KG1 (cell line): ENCODE measurements around the gene SPDEF.

Source experiments
- DNase-seq: peaks from one replicate; lab custom pipeline; 2025; lab: John Stamatoyannopoulos, UW

SPDEF gene

GRCh38 chr6:34527751-34528670, 28.1 kb downstream of the SPDEF start:
- no peak for DNase-seq

- peak; percentile 84 for DNase-seq
Measured at GRCh38 chr6:34526992-34527728, 29.0 kb downstream of the SPDEF start.

GRCh38 chr6:34526241-34526972, 29.7 kb downstream of the SPDEF start:
- DNase-seq, result no peak

- DNase-seq, result no peak
Measured at GRCh38 chr6:34525431-34526175, 30.5 kb downstream of the SPDEF start.

GRCh38 chr6:34524971-34525370, 31.2 kb downstream of the SPDEF start:
- DNase-seq, result no peak

- DNase-seq, result no peak
Measured at GRCh38 chr6:34524499-34524898, 31.6 kb downstream of the SPDEF start.

- no peak for DNase-seq
Measured at GRCh38 chr6:34523441-34524206, 32.5 kb downstream of the SPDEF start.

- no peak for DNase-seq
Measured at GRCh38 chr6:34522761-34523160, 33.4 kb downstream of the SPDEF start.

- no peak for DNase-seq
Measured at GRCh38 chr6:34521463-34522285, 34.5 kb downstream of the SPDEF start.

- DNase-seq, result no peak
Measured at GRCh38 chr6:34520645-34521462, 35.3 kb downstream of the SPDEF start.

GRCh38 chr6:34519971-34520644, 36.0 kb downstream of the SPDEF start:
- no peak for DNase-seq

- no peak for DNase-seq
Measured at GRCh38 chr6:34518669-34519365, 37.3 kb downstream of the SPDEF start.

GRCh38 chr6:34517966-34518365, 38.2 kb downstream of the SPDEF start:
- no peak for DNase-seq

GRCh38 chr6:34517461-34517881, 38.7 kb downstream of the SPDEF start:
- DNase-seq, result no peak

GRCh38 chr6:34516391-34517324, 39.5 kb downstream of the SPDEF start:
- no peak for DNase-seq

- DNase-seq, result no peak
Measured at GRCh38 chr6:34515473-34516387, 40.4 kb downstream of the SPDEF start.
